KOPT-K1 (cell line): Measurements from ENCODE around the gene IL11RA.

Experiments
- H3K27ac ChIP-seq: fragments of 200-600 bp; sonication (generic); 2 replicates; pipeline ENCODE4 v1.5.1; 2016; ENCODE audit warnings: antibody characterized with exemption, mild to moderate bottlenecking, low read depth, low read length; ENCODE audit not compliant: poor library complexity, severe bottlenecking
- H3K36me3 ChIP-seq: fragments of 200-600 bp; sonication (generic); 2 replicates; pipeline ENCODE4 v1.5.1; 2017; ENCODE audit warnings: antibody characterized with exemption, mild to moderate bottlenecking, low read length, moderate library complexity; ENCODE audit not compliant: insufficient read depth
- H3K9me3 ChIP-seq: fragments of 200-600 bp; sonication (generic); 2 replicates; pipeline ENCODE4 v1.5.1; 2017; ENCODE audit warnings: antibody characterized with exemption, low read length, mild to moderate bottlenecking; ENCODE audit not compliant: insufficient read depth, poor library complexity, severe bottlenecking

Gene IL11RA

DNA sequence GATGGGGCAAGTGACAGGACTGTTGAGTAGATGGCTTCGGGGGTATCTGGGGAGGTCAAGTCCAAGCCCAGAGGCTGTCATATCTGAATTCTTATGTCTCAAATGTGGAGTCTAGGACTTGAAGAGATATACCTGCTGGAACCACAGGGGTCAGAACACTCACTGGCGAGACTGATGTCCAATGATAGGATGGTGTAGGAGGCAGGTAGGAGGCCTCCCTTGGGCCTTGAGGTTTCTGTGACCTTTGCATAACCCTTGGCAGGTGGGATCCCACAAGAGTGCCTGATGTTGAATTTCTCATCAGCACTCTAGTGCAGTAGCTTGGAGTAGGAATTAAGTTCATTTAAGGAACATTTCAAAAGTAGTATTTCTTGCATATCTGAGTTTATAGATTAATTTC lies 55.1 kb downstream of the IL11RA start:
- Histone ChIP-seq H3K9me3 (no peaks in the 10 kb centered on the region), H3K27ac (no peak overlapping the region), H3K36me3 (no peaks in the 10 kb centered on the region)

DNA sequence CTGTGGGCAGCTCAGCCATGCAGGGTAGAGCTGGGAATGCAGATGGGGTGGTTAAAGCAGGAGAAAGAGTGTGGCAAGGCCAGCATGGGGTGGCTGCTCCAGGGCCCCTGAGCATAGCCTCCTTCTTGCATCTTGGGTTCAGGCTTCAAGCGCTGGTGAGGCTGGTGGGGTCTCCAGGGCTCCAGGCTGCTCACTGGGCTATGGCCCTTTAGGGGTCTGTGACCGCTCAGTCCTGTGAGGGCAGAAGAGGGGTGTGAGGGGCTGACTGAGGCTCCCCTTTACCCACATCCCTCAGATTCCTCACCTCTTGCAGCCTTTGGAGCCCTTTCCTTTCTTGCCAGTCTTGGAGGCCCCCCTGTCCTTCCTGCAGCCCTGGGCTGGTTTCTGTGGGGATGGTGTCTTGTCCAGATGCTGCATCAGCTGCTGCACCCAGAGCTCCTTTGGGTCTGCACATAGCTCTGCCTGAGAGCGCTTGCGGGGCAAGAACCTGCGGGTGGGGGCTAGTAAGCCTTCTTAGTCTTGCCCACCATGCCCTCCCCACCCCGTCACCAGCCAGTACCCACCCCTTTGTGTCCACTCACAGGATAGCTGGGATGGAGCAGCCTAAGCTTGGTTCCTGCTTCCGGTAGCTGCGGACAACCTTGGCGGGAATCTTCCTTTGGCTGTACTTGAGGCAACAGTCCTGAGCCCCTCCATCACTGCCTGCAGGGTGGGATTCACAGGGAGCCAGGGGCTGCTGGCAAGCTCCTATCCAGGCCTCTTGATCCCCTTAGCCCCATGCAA lies 57.4 kb downstream of the IL11RA start:
- H3K27ac ChIP-seq = no peak overlapping the region
- H3K36me3 ChIP-seq = no peaks in the 10 kb centered on the region
- no peaks in the 10 kb centered on the region for H3K9me3 ChIP-seq

GRCh38 chr9:34710023-34710422 lies 58.0 kb downstream of the IL11RA start, which contains the start of gene CCL21:
Gene CCL21, minus strand, starts transcription at chr9:34710136. Its CDS starts 70 bp downstream, at chr9:34710066.
- Histone ChIP-seq H3K9me3 (no peaks in the 10 kb centered on the region), H3K36me3 (no peaks in the 10 kb centered on the region), H3K27ac (no peak within 1 kb of the TSS)
